A549 treated with CORT108297 at 1 μM for 4 hours (cell line): ENCODE results near the gene MIEF1. TPM values are rescaled to one million over a fixed set of nuclear protein-coding genes. Genes with fewer than 3 reads are reported as not detected.

Experiments
- total RNA-seq: library from RNA; stranded (reverse); fragments of 200-300 nt; extraction: Qiagen RNA extraction; gene quantifications from 5 replicates; pipeline ENCODE4 v1.2.3, GENCODE V29; 2022

Gene MIEF1
- 22.9 to 25.9 TPM (median 23.9 TPM) in 5 replicates for total RNA-seq

DNA sequence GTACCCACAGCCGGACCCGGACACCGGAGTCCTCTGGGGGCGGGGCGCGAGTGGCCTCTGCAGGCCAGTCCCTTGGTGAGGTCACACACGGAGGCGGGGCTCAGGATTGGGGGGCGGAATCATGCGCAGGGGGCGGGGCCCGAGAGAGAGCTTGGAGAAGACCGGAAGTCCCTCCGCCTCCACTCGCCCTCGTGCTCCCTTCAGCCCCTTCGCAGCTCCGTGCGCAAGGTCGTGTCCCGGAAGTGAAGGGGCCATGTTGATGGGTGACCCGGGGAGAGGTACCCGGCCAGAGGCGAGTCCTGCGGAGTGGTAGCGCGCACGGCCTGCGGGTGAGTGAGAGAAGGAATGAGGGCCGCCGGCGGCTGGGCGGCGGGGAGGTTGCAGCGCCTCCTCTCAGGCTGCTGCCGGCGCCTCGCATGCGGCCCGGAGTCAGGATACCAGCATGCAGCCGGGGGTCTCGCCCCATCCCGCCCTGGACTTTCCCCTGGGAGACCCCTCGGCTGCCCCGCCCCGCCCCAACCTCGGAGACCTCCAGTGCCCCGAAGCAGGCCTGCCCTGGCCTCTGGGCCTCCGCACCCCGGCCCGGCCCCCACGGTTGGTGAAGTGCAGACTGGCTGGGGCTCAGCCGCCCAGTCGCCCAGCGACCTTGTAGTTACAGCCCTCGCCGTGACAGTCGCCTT lies at the start of gene MIEF1:
MIEF1 (plus strand) TSS at position 182 of the 680 bp plus-strand sequence. CDS start 9,005 bp downstream, outside the sequence.

DNA sequence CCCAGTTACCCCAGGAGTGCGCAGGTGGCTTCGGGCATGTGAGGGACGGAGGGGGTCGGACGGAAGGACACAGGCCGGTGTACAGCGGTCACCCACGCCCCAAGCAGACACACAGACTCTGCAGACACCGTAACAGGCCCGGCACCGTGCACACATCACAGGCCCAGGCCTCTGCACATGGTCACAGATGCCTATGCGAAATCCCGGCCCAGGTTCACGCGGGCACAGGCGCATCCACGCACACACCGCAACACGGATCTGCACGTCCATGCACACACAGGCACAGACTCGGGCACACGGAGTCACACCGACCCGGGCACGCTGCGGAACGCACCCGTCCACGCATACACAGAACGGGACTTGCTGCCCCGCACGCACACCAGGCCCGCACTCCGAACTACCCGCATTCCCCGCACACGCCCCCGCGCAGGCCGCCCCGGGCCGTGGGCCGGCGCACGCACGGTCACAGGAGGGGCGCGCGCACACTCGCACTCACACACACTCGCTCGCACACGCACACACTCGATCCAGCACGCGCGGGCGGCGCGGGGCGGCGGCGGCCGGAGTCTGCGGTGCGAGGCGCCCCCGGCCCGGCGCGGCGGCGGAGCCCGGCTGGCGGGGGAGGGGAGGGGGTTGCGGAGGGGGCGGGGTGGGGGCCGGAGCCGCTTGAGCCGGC lies 45.4 kb upstream of the MIEF1 start, which contains the start of gene MGAT3:
MGAT3 (plus strand) TSS at position 491 of the 676 bp plus-strand sequence. CDS start 30,336 bp downstream, outside the sequence.

DNA sequence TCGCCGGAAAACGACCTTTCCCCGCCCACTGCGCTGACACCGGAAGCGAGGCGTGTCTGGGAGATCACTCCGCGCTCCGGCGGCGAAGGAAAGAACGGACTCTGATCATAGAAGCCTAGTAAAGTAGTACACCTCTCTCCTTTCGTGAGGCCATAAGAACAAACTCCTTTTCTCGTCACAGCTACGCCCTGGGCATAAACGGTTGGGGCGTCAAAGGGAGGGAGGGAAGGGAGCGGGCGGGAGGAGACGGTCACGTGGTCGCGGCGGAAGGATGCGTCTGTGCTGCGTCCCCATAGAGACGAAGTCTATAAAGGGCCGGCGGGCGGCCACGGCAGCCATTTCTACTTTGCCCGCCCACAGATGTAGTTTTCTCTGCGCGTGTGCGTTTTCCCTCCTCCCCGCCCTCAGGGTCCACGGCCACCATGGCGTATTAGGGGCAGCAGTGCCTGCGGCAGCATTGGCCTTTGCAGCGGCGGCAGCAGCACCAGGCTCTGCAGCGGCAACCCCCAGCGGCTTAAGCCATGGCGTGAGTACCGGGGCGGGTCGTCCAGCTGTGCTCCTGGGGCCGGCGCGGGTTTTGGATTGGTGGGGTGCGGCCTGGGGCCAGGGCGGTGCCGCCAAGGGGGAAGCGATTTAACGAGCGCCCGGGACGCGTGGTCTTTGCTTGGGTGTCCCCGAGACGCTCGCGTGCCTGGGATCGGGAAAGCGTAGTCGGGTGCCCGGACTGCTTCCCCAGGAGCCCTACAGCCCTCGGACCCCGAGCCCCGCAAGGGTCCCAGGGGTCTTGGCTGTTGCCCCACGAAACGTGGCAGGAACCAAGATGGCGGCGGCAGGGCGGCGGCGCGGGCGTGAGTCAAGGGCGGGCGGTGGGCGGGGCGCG lies 18.4 kb downstream of the MIEF1 start, which contains the start of gene ATF4:
ATF4 (plus strand) TSS at position 337 of the 880 bp plus-strand sequence. CDS start 884 bp downstream, outside the sequence.

GRCh38 chr22:39532215-39533073 lies 30.4 kb downstream of the MIEF1 start, which contains the start of gene RPS19BP1:
RPS19BP1 (minus strand) TSS chr22:39532748; CDS start chr22:39532738, 10 bp downstream.

Other genes with a start within 250 kb of the MIEF1 start
- gene RPL3, start 182.7 kb upstream of the MIEF1 start, total RNA-seq, result 1,748 to 2,379 TPM (median 1,762 TPM) in 5 replicates
- 7.9 to 13.7 TPM (median 12.1 TPM) in 5 replicates for gene SYNGR1, start 152.3 kb upstream of the MIEF1 start, total RNA-seq
- gene TAB1, start 102.5 kb upstream of the MIEF1 start, total RNA-seq, result 8.4 to 12.3 TPM (median 11.6 TPM) in 5 replicates
- gene MGAT3, start 45.3 kb upstream of the MIEF1 start, total RNA-seq, result 0.28 to 0.57 TPM (median 0.47 TPM) in 5 replicates
- 310 to 392 TPM (median 356 TPM) in 5 replicates for gene ATF4, start 18.3 kb downstream of the MIEF1 start, total RNA-seq
- gene RPS19BP1, start 30.5 kb downstream of the MIEF1 start, total RNA-seq, result 82.5 to 123 TPM (median 108 TPM) in 5 replicates
- gene CACNA1I, start 68.5 kb downstream of the MIEF1 start, total RNA-seq, result 0.02 to 0.07 TPM (median 0.03 TPM) in 5 replicates